ENCODE results near the gene SYN1. TPM values are rescaled to one million over a fixed set of nuclear protein-coding genes. Genes with fewer than 3 reads are reported as not detected.
A peak's percentile ranks its signal among the peaks of the same experiment; 100 is the strongest.

SYN1 gene
- total RNA-seq, 1 donor from 2014 or later: 0.75 TPM

DNA sequence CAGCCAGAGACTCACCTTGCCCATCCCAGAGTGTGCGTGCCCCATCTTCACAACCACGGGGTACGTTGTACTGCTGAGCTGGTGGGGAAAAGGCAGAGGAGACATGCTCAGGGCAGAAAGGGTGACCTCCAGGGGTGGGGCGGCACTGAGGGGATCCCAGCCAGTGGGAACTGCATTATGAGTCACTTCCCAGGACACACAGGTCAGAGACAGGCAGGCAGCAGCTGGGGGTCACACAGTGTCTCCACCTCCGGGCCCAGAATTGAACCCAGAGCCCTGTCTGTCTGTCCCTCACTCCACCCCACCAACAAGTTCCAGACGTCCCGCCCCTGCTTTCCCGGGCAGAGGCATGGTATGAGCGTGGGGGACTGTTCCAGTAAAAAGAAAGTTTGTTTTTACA, 42.2 kb downstream of the SYN1 start:
- H3K36me3 ChIP-seq: no peaks in the 10 kb centered on the region
- ATAC-seq: no peak
- H3K27me3 ChIP-seq: no peaks in the 10 kb centered on the region
- no peaks in the 10 kb centered on the region for H3K9me3 ChIP-seq
- intact Hi-C loops (cut with DNase I): no loop called here
- no peaks in the 10 kb centered on the region for H3K4me1 ChIP-seq
- H3K27ac ChIP-seq: no peak overlapping the region
- DNase-seq: no peak
- H3K4me3 ChIP-seq: no peak overlapping the region
- TF ChIP-seq, protein P1, sequence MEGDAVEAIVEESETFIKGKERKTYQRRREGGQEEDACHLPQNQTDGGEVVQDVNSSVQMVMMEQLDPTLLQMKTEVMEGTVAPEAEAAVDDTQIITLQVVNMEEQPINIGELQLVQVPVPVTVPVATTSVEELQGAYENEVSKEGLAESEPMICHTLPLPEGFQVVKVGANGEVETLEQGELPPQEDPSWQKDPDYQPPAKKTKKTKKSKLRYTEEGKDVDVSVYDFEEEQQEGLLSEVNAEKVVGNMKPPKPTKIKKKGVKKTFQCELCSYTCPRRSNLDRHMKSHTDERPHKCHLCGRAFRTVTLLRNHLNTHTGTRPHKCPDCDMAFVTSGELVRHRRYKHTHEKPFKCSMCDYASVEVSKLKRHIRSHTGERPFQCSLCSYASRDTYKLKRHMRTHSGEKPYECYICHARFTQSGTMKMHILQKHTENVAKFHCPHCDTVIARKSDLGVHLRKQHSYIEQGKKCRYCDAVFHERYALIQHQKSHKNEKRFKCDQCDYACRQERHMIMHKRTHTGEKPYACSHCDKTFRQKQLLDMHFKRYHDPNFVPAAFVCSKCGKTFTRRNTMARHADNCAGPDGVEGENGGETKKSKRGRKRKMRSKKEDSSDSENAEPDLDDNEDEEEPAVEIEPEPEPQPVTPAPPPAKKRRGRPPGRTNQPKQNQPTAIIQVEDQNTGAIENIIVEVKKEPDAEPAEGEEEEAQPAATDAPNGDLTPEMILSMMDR (IDR thresholded peaks at IDR 0.05): no peak

DNA sequence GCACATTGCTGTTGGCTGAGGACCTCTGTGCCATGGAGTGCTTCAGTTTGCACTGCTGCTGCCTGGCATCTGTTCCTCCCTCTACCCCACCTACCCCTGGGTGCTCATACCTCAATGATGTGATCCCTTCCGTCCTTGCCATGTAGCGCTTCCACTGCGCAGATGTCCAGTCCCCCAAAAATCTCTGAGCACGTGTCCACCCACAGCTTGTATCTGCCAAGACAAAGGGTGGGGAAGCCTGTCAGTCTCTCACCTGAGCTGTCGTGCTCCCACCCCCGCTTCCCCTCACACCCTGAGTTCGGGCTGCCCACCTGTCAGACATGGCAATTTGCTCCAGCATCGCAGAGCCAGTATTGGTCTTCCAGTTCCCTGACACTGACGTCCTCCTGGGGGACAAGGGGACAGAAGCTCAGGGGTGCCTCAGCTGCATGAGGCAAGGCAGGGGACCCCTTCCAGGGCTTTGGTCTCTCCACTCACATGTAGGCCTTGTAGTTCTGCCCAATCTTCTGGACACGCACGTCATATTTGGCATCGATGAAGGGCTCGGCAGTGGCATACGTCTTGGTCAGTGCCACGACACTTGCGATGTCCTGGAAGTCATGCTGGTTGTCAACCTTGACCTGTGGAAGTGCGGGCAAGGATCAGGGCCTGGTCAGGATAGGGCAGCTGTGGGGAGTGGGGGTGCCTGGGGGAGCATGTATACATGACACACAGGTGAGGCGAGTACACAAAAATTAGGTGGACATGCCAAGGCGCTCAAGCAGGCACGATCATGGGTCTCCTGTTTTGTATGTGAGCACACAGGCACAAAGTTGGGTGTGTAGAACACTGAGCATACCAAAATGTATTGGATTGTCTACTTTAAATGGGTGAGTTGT, 43.4 kb downstream of the SYN1 start:
- no peaks in the 10 kb centered on the region for H3K27me3 ChIP-seq
- no peak overlapping the region for H3K4me3 ChIP-seq
- DNase-seq: no peak
- no peaks in the 10 kb centered on the region for H3K36me3 ChIP-seq
- H3K9me3 ChIP-seq: no peaks in the 10 kb centered on the region
- ATAC-seq: no peak
- H3K27ac ChIP-seq: no peak overlapping the region
- TF ChIP-seq, protein P1 (IDR thresholded peaks at IDR 0.05): no peak
- intact Hi-C loops (cut with DNase I): no loop called here
- no peaks in the 10 kb centered on the region for H3K4me1 ChIP-seq

DNA sequence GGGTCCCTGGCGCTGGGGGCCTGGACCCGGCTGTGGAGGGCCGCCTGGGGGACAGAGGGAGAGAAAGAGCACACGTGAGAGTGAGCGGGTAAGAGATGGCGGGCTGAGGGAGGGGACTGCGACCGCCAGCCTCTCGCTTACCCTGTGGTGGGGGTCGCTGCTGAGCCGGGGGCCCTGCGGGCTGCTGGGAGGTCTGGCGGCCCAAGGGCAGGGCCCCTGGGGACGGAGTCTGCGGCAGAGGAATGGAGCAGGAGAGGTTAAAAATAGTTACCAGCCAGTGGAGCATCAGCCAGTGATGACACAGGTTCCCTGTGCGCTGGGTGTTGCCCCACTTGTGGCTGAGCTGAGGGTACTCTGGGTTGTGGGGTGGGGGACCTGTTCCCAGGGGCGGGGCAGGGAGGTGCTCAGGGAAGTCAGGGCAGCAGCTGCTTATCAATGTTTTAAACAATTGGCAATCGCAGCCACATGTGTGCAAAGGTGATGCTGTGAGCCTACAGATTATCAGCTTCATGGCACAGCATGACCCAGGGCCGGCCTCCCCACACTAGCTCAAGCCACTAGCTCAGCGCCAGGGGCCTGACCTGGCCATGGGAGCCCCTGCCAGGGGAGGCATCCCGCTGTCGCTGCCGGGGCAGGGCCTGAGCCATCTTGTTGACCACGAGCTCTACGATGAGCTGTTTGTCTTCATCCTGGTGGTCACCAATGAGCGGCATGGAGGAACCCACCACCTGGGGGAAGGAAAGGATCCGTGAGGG, 44.9 kb downstream of the SYN1 start:
- Histone ChIP-seq H3K4me1 (no peaks in the 10 kb centered on the region), H3K4me3 (no peak overlapping the region), H3K36me3 (peaks cover 3% of the 10 kb centered on the region), H3K9me3 (no peaks in the 10 kb centered on the region), H3K27me3 (no peaks in the 10 kb centered on the region), H3K27ac (peak overlapping the region; percentile 24)
- intact Hi-C loops (cut with DNase I): no loop called here
- DNase-seq (no peak), ATAC-seq (no peak)
- TF ChIP-seq, protein P1 (IDR thresholded peaks at IDR 0.05): no peak

DNA sequence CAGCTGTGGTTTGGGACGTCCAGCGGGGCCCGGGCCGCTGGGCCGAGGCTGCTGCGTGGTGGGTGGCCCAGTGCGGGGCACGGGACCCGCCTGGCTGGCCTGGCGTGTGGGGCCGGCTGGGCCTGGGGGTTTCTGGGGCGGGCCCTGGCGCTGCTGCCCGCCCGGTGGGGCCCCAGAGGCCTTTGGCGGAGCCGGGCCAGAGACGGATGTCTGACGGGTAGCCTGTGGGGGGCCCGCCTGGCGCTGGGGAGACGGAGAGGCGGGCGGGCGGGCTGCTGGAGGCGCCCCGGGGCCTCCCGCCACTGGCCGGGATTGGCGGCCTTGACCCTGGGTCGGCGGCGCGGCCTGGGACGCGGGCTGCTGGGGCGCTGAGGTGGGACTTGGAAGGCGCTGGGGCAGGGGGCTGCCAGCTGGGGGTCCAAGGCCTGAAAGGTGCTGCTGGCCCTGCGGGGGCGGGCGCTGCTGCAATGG, 45.5 kb downstream of the SYN1 start:
- DNase-seq: no peak
- Histone ChIP-seq H3K9me3 (no peaks in the 10 kb centered on the region), H3K36me3 (peaks cover 5% of the 10 kb centered on the region), H3K27me3 (no peaks in the 10 kb centered on the region), H3K4me1 (no peaks in the 10 kb centered on the region), H3K4me3 (peak overlapping the region; percentile 25), H3K27ac (peak overlapping the region; percentile 24)
- peak; percentile 8 for ATAC-seq
- intact Hi-C loops (cut with DNase I): no loop called here
- TF ChIP-seq, protein P1 (IDR thresholded peaks at IDR 0.05): no peak

DNA sequence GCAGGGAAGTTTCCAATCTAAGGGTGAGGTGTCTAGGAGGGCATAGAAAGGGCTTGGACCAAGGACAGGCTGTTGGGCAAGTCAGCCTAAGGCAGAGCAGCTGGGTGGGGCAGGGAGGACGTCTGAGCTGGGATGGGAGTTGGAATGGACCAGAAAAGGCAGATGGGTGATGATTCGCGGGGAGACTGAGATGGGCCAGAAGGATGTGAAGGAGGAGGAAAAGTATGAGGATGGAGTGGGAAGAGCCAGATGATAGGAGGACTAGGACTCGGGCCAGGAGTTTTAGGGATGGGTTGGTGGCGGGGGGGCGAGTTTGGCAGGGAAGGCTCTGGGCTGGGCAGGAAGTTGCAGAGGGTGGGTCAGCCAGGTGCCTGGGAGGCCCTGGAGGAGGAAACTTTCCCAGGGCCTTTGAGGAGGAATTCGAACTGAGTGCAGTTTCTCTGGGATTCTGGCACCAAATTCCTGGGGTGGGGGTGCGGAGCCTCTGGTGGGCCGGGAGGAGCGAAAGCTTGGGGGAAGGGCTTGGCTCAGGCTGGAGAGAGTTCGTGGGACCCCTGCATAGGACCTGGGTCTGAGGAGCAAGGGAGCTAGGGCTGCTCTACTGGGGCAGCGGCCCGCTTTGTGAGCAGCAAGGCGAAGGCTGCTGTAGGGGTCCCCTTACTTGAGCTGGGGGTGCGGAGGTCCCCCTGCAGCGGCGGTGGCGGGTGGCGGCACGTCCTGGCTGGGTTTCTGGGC, 46.1 kb downstream of the SYN1 start:
- Histone ChIP-seq H3K36me3 (peaks cover 11% of the 10 kb centered on the region), H3K9me3 (no peaks in the 10 kb centered on the region), H3K27me3 (no peaks in the 10 kb centered on the region), H3K4me3 (peak overlapping the region; percentile 25), H3K4me1 (no peaks in the 10 kb centered on the region), H3K27ac (peak overlapping the region; percentile 24)
- intact Hi-C loops (cut with DNase I): no loop called here
- DNase-seq (no peak), ATAC-seq (peak; percentile 11)
- TF ChIP-seq, protein P1 (IDR thresholded peaks at IDR 0.05): no peak
